NCI-H748 (cell line): Measurements from ENCODE around the gene EXOC5.

Source experiments
- DNase-seq: peaks from one replicate; lab custom pipeline; 2025; ENCODE audit not compliant: unreplicated experiment; lab: John Stamatoyannopoulos, UW

The EXOC5 gene

DNA sequence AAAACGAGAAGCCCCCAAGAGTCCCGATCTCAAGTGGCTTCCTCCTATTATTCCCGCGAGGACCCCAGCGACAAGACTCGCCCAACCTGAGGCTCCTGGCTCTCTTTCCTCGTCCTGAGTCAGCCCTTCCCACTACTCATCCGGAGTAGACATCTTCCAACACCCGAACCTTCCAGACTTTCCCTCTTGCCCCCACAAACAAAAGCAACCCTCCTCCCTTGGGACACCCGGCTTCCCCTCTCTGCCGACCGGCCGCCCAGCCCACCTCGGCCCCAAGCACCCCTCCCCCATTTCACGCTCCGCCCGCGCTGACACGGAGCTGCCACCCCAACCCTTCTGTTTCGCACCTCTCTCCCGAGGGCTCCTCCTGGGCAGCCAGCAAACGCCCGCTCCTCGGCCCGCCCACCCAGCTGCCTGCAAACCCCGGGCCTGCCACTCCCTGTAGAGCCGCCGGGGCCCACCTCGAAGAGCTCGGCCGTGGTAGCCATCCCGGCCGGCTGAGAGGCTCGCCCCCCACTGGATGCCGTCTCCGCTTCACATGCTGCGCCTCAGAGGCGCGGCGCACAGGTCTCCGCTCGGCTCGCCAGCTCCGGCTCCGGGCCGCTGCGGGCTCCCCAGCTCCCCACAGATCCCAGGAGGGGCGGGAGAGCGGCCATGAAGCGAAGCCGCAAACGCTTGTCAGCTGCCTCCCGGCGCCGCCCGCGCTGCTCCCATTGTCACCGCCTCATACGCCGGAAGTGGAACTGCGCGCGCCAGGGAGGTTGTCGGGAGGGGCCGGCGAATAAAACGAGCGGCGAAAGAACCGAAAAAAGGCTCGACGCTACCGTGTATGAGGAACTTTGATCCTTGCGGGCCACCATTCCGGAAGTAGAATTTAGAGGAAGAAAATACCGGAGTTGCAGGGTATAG is at the start of gene EXOC5, which contains the start of gene AP5M1:
TSS of gene EXOC5 (minus strand) at position 745 of the 909 bp plus-strand sequence. CDS start at position 488, 257 bp downstream.
TSS of gene AP5M1 (plus strand) at position 811 of the 909 bp plus-strand sequence. CDS start 344 bp downstream, outside the sequence.
- peak; percentile 98 for DNase-seq

- peak; percentile 77 for DNase-seq
Measured at GRCh38 chr14:57317248-57317833, 48.6 kb upstream of the EXOC5 start.

- DNase-seq: no peak
Measured at GRCh38 chr14:57314396-57315089, 45.8 kb upstream of the EXOC5 start.

DNA sequence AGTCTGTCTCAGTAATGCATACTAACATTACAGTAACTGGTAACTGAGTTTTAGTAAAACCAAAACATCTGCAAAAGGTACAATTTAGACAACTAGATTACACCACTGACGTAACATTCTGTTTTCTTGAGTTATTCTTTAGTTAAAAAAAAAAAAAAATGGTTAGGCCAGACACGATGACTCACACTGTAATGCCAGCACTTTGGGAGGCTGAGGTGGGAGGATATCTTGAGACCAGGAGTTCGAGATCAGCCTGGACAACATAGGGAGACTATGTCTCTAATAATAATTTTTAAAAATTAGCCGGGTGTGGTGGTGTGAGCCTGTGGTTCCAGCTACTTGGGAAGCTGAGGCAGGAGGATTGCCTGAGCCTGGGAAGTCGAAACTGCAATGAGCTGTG is 34.2 kb upstream of the EXOC5 start:
- no peak for DNase-seq

GRCh38 chr14:57299511-57299910 is 30.8 kb upstream of the EXOC5 start:
- DNase-seq: no peak

- no peak for DNase-seq
Measured at GRCh38 chr14:57297852-57298251, 29.1 kb upstream of the EXOC5 start.

- DNase-seq: no peak
Measured at GRCh38 chr14:57295239-57295638, 26.5 kb upstream of the EXOC5 start.

- DNase-seq: no peak
Measured at GRCh38 chr14:57293866-57294837, 25.4 kb upstream of the EXOC5 start.

GRCh38 chr14:57291692-57292647 is 23.3 kb upstream of the EXOC5 start:
- no peak for DNase-seq

GRCh38 chr14:57290751-57291150 is 22.0 kb upstream of the EXOC5 start:
- DNase-seq: no peak

- DNase-seq: no peak
Measured at GRCh38 chr14:57287745-57288144, 19.0 kb upstream of the EXOC5 start.

DNA sequence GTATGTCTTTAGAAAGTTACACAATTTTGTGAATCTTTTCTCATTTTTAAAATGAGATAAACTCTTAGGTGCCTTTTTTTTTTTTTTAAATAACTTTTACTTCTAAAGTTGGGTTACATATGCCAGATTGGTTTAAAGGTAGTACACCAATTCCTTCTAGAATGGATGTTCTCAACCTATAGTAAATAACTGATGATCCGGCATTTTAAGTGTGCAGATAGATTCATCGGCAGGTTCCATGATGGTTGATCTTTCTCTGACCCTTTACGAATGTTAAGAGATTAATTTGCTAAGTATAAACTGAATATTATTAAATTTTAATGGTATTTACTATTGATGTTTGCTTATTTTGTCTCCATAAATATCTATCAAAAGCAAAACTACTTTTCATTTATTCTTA is 8.4 kb upstream of the EXOC5 start:
- no peak for DNase-seq

- DNase-seq: no peak
Measured at GRCh38 chr14:57275023-57275664, 6.4 kb upstream of the EXOC5 start.

DNA sequence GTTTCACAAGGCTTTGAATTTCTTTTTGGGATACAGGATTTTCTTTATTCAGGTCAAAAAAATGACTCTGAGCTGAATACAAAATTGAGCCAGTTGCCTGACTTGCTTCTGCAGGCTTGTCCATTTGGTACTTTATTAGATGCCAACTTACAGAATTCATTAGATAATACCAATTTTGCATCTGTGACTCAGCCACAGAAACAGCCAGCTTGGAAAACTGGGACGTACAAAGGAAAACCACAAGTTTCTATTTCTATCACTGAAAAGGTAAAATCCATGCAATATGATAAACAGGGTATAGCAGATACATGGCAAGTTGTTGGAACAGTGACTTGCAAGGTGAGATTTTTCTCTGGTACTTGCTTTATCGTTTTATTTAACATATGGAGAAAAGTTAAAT is 5.8 kb upstream of the EXOC5 start:
- DNase-seq: no peak

- DNase-seq: no peak
Measured at GRCh38 chr14:57273236-57273635, 4.5 kb upstream of the EXOC5 start.

- DNase-seq: no peak
Measured at GRCh38 chr14:57266065-57266464, 2.6 kb downstream of the EXOC5 start.

- DNase-seq: no peak
Measured at GRCh38 chr14:57262117-57262516, 6.6 kb downstream of the EXOC5 start.

DNA sequence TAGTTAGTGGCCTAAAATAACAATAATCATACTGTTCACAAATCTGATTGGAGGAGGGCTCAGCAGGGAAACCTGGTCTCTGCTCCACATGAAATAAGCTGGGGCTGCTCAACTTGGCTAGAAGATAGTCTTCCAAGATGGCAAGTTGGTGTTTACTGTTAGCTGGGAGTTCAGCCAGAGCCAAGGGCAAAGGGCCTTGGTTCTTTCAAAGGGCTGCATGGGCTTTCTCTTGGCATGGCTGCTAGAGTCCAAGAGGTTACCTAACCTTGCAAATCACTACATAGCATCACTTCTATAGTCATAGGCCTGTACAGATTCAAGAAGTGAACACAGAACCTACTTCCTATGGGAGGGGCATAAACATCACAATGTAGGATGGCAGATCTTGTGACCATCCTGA is 7.1 kb downstream of the EXOC5 start:
- no peak for DNase-seq

- no peak for DNase-seq
Measured at GRCh38 chr14:57259672-57260071, 9.0 kb downstream of the EXOC5 start.
